GM19328 (cell line): Measurements from ENCODE around the gene KCNJ18.
"Not testable (repeated sequence)": the region's sequence is repeated elsewhere in the genome, so short reads cannot be mapped to it uniquely, and the experiment has no call there.

Experiments
- ATAC-seq: cut with Tn5 transposase; IDR thresholded peaks from one replicate; pipeline ENCODE4 v1.9.1; 2021; ENCODE audit warnings: mild to moderate bottlenecking, moderate library complexity; ENCODE audit not compliant: unreplicated experiment

The KCNJ18 gene

GRCh38 chr17:21749696-21750531 lies 57.6 kb downstream of the KCNJ18 start:
- not testable (repeated sequence) for ATAC-seq

- not testable (repeated sequence) for ATAC-seq
These were observed 58.8 kb downstream of the KCNJ18 start for GRCh38 chr17:21751111-21751510.
